ENCODE data around the gene TTC28.

TTC28 gene

GRCh38 chr22:27986459-27986858, 693.2 kb downstream of the TTC28 start:
- DNase-seq (ENCODE audit: low spot score) = no peak

GRCh38 chr22:27985323-27986275, 694.0 kb downstream of the TTC28 start:
- no peak for DNase-seq (ENCODE audit: low spot score)

GRCh38 chr22:27984723-27985122, 694.9 kb downstream of the TTC28 start:
- no peak for DNase-seq (ENCODE audit: low spot score)

- no peak for DNase-seq (ENCODE audit: low spot score)
Observed at GRCh38 chr22:27984001-27984695, 695.5 kb downstream of the TTC28 start.

GRCh38 chr22:27983361-27983791, 696.3 kb downstream of the TTC28 start:
- DNase-seq (ENCODE audit: low spot score) = no peak

GRCh38 chr22:27982630-27983180, 696.9 kb downstream of the TTC28 start:
- DNase-seq (ENCODE audit: low spot score) = no peak

- DNase-seq (ENCODE audit: low spot score) = no peak
Observed at GRCh38 chr22:27982106-27982505, 697.5 kb downstream of the TTC28 start.

GRCh38 chr22:27980424-27981148, 699.1 kb downstream of the TTC28 start:
- no peak for DNase-seq (ENCODE audit: low spot score)

GRCh38 chr22:27978802-27979201, 700.8 kb downstream of the TTC28 start:
- no peak for DNase-seq (ENCODE audit: low spot score)

GRCh38 chr22:27978317-27978716, 701.3 kb downstream of the TTC28 start:
- DNase-seq (ENCODE audit: low spot score) = no peak

GRCh38 chr22:27976586-27976985, 703.1 kb downstream of the TTC28 start:
- no peak for DNase-seq (ENCODE audit: low spot score)

GRCh38 chr22:27975381-27976013, 704.1 kb downstream of the TTC28 start:
- DNase-seq (ENCODE audit: low spot score) = no peak

- no peak for DNase-seq (ENCODE audit: low spot score)
Observed at GRCh38 chr22:27973846-27974245, 705.8 kb downstream of the TTC28 start.

GRCh38 chr22:27972732-27973698, 706.6 kb downstream of the TTC28 start:
- DNase-seq (ENCODE audit: low spot score) = no peak

- DNase-seq (ENCODE audit: low spot score) = no peak
Observed at GRCh38 chr22:27971926-27972325, 707.7 kb downstream of the TTC28 start.

- DNase-seq (ENCODE audit: low spot score) = no peak
Observed at GRCh38 chr22:27970596-27971220, 708.9 kb downstream of the TTC28 start.

GRCh38 chr22:27966168-27967064, 713.2 kb downstream of the TTC28 start:
- DNase-seq (ENCODE audit: low spot score) = no peak

- DNase-seq (ENCODE audit: low spot score) = no peak
Observed at GRCh38 chr22:27962268-27963044, 717.2 kb downstream of the TTC28 start.

All from CD4-positive, alpha-beta T cell treated with Interleukin-6 at 100 ng/mL for 8 hours (primary cell).